Measurements from ENCODE around the gene ANKS3.
A peak's percentile ranks its signal among the peaks of the same experiment; 100 is the strongest.
"Not testable (repeated sequence)": the region's sequence is repeated elsewhere in the genome, so short reads cannot be mapped to it uniquely, and the experiment has no call there.

Gene ANKS3

GRCh38 chr16:4754865-4755264 lies 20.8 kb upstream of the ANKS3 start:
- no peak for DNase-seq

GRCh38 chr16:4753227-4753626 lies 19.2 kb upstream of the ANKS3 start:
- no peak for DNase-seq

GRCh38 chr16:4752351-4753100 lies 18.5 kb upstream of the ANKS3 start:
- DNase-seq: no peak

- no peak for DNase-seq
These were observed 16.8 kb upstream of the ANKS3 start for GRCh38 chr16:4750896-4751295.

GRCh38 chr16:4749700-4750257 lies 15.7 kb upstream of the ANKS3 start:
- DNase-seq: no peak

- no peak for DNase-seq
These were observed 14.8 kb upstream of the ANKS3 start for GRCh38 chr16:4748682-4749411.

GRCh38 chr16:4747906-4748681 lies 14.0 kb upstream of the ANKS3 start:
- DNase-seq: no peak

GRCh38 chr16:4746991-4747574 lies 13.0 kb upstream of the ANKS3 start:
- DNase-seq: peak in 4 of 14 donors; percentile 13 to 43 (median 22)

GRCh38 chr16:4746215-4746614 lies 12.1 kb upstream of the ANKS3 start:
- DNase-seq: no peak

- no peak for DNase-seq
These were observed 11.2 kb upstream of the ANKS3 start for GRCh38 chr16:4745274-4745569.

- no peak for DNase-seq
These were observed 10.6 kb upstream of the ANKS3 start for GRCh38 chr16:4744555-4745273.

- no peak for DNase-seq
These were observed 9.3 kb upstream of the ANKS3 start for GRCh38 chr16:4743226-4743878.

GRCh38 chr16:4738370-4738769 lies 4.3 kb upstream of the ANKS3 start:
- DNase-seq: not testable (repeated sequence)

- DNase-seq: no peak
These were observed 3.5 kb upstream of the ANKS3 start for GRCh38 chr16:4737545-4737944.

GRCh38 chr16:4736546-4736945 lies 2.5 kb upstream of the ANKS3 start:
- no peak for DNase-seq

- peak in 13 of 14 donors; percentile 12 to 81 (median 65) for DNase-seq
These were observed 862 bp upstream of the ANKS3 start for GRCh38 chr16:4734730-4735535.

- no peak for DNase-seq
These were observed 366 bp downstream of the ANKS3 start for GRCh38 chr16:4733747-4734062.

GRCh38 chr16:4733211-4733742 lies 794 bp downstream of the ANKS3 start:
- DNase-seq: no peak

- no peak for DNase-seq
These were observed 4.2 kb downstream of the ANKS3 start for GRCh38 chr16:4729876-4730275.

GRCh38 chr16:4728676-4729075 lies 5.4 kb downstream of the ANKS3 start:
- DNase-seq: no peak

- no peak for DNase-seq
These were observed 7.5 kb downstream of the ANKS3 start for GRCh38 chr16:4726616-4727015.

All from C1 segment of cervical spinal cord (tissue), 14 donors.